ENCODE results near the gene EXT2.

GRCh38 chr11:44264761-44265160 is 169.3 kb downstream of the EXT2 start:
- TF ChIP-seq POLR2A (IDR thresholded peaks at IDR 0.05) (no peak), CTCF (IDR thresholded peaks at IDR 0.05) (no peak)
